ENCODE results near the gene CASD1. TPM values are rescaled to one million over a fixed set of nuclear protein-coding genes. Genes with fewer than 3 reads are reported as not detected.

Gene CASD1
- polyA plus RNA-seq, 1 donor from 2014 or later: 187 TPM

DNA sequence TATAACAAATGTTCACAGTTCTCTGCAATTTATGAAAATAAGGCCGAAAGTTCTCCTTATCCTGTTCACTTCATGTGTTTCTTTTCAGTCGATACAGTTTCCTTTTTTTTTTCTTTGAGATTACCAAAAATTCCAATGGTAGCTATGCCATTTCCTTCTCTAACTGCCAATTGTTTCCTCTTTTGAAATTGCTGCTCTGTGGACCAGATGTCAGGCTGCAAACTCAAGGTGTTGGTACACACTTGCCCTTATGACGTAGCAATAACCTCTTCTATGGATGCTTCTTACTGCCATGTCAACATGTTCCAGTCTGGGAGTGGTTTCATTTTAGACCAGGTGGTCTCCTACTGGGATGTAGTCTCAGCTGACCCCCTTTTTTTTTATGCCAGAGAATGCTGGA lies 52.9 kb downstream of the CASD1 start:
- H3K27ac ChIP-seq (ENCODE audit: low read length): no peak overlapping the region
- H3K9me3 ChIP-seq (ENCODE audit: low read length): no peaks in the 10 kb centered on the region
- H3K27me3 ChIP-seq (ENCODE audit: insufficient read depth, low read depth, low read length): no peaks in the 10 kb centered on the region
- H3K36me3 ChIP-seq (ENCODE audit: insufficient read depth, low read length): no peaks in the 10 kb centered on the region
- no peaks in the 10 kb centered on the region for H4K20me1 ChIP-seq (ENCODE audit: insufficient read depth)
- peaks cover 3% of the 10 kb centered on the region for H3F3A ChIP-seq (ENCODE audit: insufficient read depth, low read length, poor library complexity, severe bottlenecking)
- no peaks in the 10 kb centered on the region for H3K79me2 ChIP-seq (replicated peaks; ENCODE audit: insufficient read depth, low read length)
- H3K4me3 ChIP-seq (ENCODE audit: low read length): no peak overlapping the region
- H3K9me2 ChIP-seq (ENCODE audit: insufficient read depth, low read length): no peaks in the 10 kb centered on the region
- no peak overlapping the region for H3K9ac ChIP-seq (ENCODE audit: low read length)
- no peak overlapping the region for H3K4me2 ChIP-seq (ENCODE audit: low read length)
- no peak overlapping the region for H2AFZ ChIP-seq (ENCODE audit: low read depth, low read length)
- TF ChIP-seq RAD21 (conservative IDR thresholded peaks at IDR 0.05) (no peak), MXI1 (conservative IDR thresholded peaks at IDR 0.05; ENCODE audit: poor library complexity, severe bottlenecking) (no peak), EZH2 (IDR thresholded peaks at IDR 0.05; ENCODE audit: borderline replicate concordance, insufficient read depth, low read length, poor library complexity, severe bottlenecking) (no peak), TAF1 (IDR thresholded peaks at IDR 0.05; ENCODE audit: low read depth) (no peak), SMC3 (conservative IDR thresholded peaks at IDR 0.05; ENCODE audit: poor library complexity) (no peak), POLR2AphosphoS5 (IDR thresholded peaks at IDR 0.05) (no peak), EP300 (conservative IDR thresholded peaks at IDR 0.05; ENCODE audit: poor library complexity, severe bottlenecking) (no peak)
- TF ChIP-seq, protein P1, sequence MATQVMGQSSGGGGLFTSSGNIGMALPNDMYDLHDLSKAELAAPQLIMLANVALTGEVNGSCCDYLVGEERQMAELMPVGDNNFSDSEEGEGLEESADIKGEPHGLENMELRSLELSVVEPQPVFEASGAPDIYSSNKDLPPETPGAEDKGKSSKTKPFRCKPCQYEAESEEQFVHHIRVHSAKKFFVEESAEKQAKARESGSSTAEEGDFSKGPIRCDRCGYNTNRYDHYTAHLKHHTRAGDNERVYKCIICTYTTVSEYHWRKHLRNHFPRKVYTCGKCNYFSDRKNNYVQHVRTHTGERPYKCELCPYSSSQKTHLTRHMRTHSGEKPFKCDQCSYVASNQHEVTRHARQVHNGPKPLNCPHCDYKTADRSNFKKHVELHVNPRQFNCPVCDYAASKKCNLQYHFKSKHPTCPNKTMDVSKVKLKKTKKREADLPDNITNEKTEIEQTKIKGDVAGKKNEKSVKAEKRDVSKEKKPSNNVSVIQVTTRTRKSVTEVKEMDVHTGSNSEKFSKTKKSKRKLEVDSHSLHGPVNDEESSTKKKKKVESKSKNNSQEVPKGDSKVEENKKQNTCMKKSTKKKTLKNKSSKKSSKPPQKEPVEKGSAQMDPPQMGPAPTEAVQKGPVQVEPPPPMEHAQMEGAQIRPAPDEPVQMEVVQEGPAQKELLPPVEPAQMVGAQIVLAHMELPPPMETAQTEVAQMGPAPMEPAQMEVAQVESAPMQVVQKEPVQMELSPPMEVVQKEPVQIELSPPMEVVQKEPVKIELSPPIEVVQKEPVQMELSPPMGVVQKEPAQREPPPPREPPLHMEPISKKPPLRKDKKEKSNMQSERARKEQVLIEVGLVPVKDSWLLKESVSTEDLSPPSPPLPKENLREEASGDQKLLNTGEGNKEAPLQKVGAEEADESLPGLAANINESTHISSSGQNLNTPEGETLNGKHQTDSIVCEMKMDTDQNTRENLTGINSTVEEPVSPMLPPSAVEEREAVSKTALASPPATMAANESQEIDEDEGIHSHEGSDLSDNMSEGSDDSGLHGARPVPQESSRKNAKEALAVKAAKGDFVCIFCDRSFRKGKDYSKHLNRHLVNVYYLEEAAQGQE (IDR thresholded peaks at IDR 0.05; ENCODE audit: borderline replicate concordance): no peak
- TF ChIP-seq, protein P2, sequence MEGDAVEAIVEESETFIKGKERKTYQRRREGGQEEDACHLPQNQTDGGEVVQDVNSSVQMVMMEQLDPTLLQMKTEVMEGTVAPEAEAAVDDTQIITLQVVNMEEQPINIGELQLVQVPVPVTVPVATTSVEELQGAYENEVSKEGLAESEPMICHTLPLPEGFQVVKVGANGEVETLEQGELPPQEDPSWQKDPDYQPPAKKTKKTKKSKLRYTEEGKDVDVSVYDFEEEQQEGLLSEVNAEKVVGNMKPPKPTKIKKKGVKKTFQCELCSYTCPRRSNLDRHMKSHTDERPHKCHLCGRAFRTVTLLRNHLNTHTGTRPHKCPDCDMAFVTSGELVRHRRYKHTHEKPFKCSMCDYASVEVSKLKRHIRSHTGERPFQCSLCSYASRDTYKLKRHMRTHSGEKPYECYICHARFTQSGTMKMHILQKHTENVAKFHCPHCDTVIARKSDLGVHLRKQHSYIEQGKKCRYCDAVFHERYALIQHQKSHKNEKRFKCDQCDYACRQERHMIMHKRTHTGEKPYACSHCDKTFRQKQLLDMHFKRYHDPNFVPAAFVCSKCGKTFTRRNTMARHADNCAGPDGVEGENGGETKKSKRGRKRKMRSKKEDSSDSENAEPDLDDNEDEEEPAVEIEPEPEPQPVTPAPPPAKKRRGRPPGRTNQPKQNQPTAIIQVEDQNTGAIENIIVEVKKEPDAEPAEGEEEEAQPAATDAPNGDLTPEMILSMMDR (IDR thresholded peaks at IDR 0.05; ENCODE audit: poor library complexity, severe bottlenecking): no peak

DNA sequence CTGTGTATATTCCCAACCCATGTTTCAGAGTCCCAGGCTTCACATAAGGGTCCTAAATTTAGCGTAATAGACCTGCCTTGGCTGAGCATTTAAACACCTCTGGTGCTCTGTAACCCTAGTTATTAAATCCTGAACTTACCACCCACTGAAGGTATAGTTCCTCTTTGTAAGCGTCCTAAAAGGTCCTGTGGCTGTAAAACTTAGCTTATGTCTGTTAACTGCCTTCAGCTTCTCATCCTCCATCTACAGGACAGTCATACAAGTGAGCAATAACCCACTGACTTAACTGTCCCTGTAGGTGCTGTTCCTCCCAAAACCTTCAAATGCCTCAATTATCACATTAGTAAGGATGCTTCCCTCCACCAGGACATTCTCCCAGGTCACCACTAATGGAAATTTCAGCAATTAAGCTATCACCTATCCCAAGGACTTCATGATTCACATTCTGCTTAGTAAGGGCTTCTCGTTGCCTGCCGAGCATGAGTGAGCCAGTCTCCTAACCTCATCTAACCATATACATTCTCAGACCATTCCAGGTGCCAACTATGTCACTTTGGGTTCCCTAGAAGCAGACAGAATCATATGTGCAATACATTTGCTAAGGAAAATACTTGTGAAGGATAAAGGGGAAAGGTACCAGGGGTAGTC lies 55.8 kb downstream of the CASD1 start:
- no peaks in the 10 kb centered on the region for H3K27me3 ChIP-seq (ENCODE audit: insufficient read depth, low read depth, low read length)
- H4K20me1 ChIP-seq (ENCODE audit: insufficient read depth): no peaks in the 10 kb centered on the region
- no peak overlapping the region for H2AFZ ChIP-seq (ENCODE audit: low read depth, low read length)
- H3K9me3 ChIP-seq (ENCODE audit: low read length): no peaks in the 10 kb centered on the region
- TF ChIP-seq TAF1 (IDR thresholded peaks at IDR 0.05; ENCODE audit: low read depth): no peak
- no peak for TF ChIP-seq SMC3 (conservative IDR thresholded peaks at IDR 0.05; ENCODE audit: poor library complexity)
- no peak for TF ChIP-seq MXI1 (conservative IDR thresholded peaks at IDR 0.05; ENCODE audit: poor library complexity, severe bottlenecking)
- TF ChIP-seq, protein P2 (IDR thresholded peaks at IDR 0.05; ENCODE audit: poor library complexity, severe bottlenecking): no peak
- TF ChIP-seq POLR2AphosphoS5 (IDR thresholded peaks at IDR 0.05): no peak
- TF ChIP-seq, protein P1 (IDR thresholded peaks at IDR 0.05; ENCODE audit: borderline replicate concordance): no peak
- no peak for TF ChIP-seq RAD21 (conservative IDR thresholded peaks at IDR 0.05)
- TF ChIP-seq EZH2 (IDR thresholded peaks at IDR 0.05; ENCODE audit: borderline replicate concordance, insufficient read depth, low read length, poor library complexity, severe bottlenecking): no peak
- TF ChIP-seq EP300 (conservative IDR thresholded peaks at IDR 0.05; ENCODE audit: poor library complexity, severe bottlenecking): no peak
- no peaks in the 10 kb centered on the region for H3K36me3 ChIP-seq (ENCODE audit: insufficient read depth, low read length)
- no peaks in the 10 kb centered on the region for H3K79me2 ChIP-seq (replicated peaks; ENCODE audit: insufficient read depth, low read length)
- no peak overlapping the region for H3K4me3 ChIP-seq (ENCODE audit: low read length)
- H3F3A ChIP-seq (ENCODE audit: insufficient read depth, low read length, poor library complexity, severe bottlenecking): no peaks in the 10 kb centered on the region
- no peak overlapping the region for H3K9ac ChIP-seq (ENCODE audit: low read length)
- H3K27ac ChIP-seq (ENCODE audit: low read length): no peak overlapping the region
- no peak overlapping the region for H3K4me2 ChIP-seq (ENCODE audit: low read length)
- no peaks in the 10 kb centered on the region for H3K9me2 ChIP-seq (ENCODE audit: insufficient read depth, low read length)

Measured in neural cell (in vitro differentiated cells).